ENCODE results near the gene SLIT3.

- no peak for TF ChIP-seq EZH2 (IDR thresholded peaks at IDR 0.05; ENCODE audit: low read length, unreplicated experiment)
- TF ChIP-seq CTCF (conservative IDR thresholded peaks at IDR 0.05; ENCODE audit: low read depth, low read length): no peak
- TF ChIP-seq EZH2phosphoT487 (IDR thresholded peaks at IDR 0.05; ENCODE audit: borderline replicate concordance, low read length): no peak
Measured at GRCh38 chr5:169181814-169182213, 119.1 kb downstream of the SLIT3 start.

All from PC-3 (cell line).